Amniotic stem cell (primary cell): ENCODE data around the gene HAGHL.

Experiments
- DNase-seq: peaks from one replicate; lab custom pipeline; 2025; lab: John Stamatoyannopoulos, UW

HAGHL gene

GRCh38 chr16:726438-727290 is at the start of gene HAGHL, which contains the start of gene CCDC78:
TSS of gene HAGHL (plus strand) at chr16:727106. CDS start at chr16:727510, 404 bp downstream.
TSS of gene CCDC78 (minus strand) at chr16:726443. CDS start at chr16:726367, 76 bp downstream.
- DNase-seq, result no peak

DNA sequence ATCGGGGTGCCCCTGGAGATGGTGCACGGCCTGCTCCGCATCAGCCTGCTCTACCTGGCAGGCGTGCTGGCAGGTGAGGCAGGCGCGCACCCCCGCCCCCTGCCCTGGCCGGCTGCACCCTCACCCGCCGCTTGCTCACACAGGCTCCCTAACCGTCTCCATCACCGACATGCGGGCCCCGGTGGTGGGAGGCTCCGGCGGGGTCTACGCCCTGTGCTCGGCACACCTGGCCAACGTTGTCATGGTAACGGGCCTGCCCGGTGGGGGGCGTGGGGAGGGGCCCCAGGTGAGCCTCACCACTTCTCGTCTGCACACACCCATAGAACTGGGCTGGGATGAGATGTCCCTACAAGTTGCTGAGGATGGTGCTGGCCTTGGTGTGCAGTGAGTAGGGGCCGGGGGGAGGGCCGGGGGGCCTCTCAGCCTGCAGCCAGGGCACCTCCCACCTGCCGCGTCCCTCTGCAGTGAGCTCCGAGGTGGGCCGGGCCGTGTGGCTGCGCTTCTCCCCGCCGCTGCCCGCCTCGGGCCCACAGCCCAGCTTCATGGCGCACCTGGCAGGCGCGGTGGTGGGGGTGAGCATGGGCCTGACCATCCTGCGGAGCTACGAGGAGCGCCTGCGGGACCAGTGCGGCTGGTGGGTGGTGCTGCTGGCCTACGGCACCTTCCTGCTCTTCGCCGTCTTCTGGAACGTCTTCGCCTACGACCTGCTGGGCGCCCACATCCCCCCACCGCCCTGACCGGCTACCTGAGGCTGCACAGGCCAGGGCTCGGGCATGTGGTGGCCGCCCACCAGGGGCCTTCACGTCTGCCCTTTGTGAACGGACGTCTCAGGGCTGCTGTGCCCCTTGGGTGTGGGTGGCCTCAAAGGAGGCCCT is 49.4 kb upstream of the HAGHL start:
- DNase-seq, result no peak

DNA sequence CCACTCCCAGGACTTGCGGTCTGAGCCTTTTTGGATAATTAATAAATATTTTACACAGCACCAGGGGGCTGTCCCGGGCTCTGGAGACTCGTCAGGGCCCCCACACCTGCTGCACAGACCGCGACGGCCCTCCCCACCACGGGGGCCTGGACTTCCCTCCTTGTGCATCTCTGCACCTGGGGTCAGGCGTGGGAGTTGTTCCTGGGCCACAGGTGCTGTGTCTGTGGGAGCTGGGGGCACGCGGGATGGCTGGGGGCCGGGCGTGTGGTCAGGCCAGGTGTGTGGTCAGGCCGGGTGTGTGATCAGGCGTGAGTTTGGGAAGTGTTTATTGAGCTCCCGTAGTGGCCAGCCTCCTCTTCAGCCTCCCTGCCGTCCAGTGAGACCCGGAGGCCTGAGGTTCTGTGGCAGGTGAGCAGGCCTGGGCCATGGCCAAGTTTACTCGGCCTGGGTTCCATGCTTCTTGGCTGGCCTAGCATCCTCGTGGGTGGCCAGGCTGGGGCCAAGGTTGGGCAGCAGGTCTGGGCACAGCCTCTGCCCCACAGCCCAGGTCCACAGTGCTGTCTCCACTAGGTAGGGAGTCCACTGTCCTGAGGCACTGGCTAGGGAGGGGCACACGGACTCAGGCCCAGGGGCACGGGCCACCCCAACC is 48.6 kb upstream of the HAGHL start:
- DNase-seq, result no peak

- DNase-seq, result no peak
Observed at GRCh38 chr16:678858-679813, 47.8 kb upstream of the HAGHL start.

DNA sequence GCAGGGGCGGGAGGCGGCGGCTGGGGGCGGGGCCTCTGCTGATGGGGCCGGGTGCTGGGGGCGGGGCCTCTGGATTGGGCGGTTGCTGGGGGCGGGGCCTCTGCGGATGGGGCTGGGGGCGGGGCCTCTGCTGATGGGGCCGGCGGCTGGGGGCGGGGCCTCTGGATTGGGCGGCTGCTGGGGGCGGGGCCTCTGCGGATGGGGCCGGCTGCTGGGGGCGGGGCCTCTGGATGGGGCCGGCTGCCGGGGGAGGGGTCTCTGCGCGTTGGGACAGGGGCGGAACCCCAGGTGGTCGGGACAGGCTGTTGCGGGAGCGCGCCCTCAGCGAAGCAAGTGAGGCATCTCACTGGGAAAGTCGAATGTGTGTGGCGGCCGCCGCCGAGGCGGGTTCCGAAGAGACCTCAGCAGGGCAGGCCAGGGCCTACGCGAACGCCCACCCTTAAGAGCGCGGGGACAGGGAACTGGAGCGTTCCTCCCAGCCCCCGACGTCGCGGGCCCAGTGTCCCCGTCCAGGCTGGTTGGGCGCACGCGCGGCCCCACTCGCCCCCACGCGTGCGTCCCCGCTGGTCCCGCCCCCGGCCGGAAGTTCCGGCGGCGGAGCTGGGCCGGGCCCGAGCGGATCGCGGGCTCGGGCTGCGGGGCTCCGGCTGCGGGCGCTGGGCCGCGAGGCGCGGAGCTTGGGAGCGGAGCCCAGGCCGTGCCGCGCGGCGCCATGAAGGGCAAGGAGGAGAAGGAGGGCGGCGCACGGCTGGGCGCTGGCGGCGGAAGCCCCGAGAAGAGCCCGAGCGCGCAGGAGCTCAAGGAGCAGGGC is 46.9 kb upstream of the HAGHL start, which contains the start of gene STUB1:
Gene STUB1, plus strand, starts transcription at position 597 of the 811 bp plus-strand sequence. Its CDS starts 116 bp downstream, at position 713.
- DNase-seq, result peak; percentile 87

- no peak for DNase-seq
Observed at GRCh38 chr16:680625-680945, 46.3 kb upstream of the HAGHL start.

GRCh38 chr16:680967-681745 is 45.8 kb upstream of the HAGHL start:
- DNase-seq, result no peak

GRCh38 chr16:681746-682427 is 45.0 kb upstream of the HAGHL start:
- no peak for DNase-seq

- DNase-seq, result no peak
Observed at GRCh38 chr16:682493-683395, 44.2 kb upstream of the HAGHL start.

- DNase-seq, result no peak
Observed at GRCh38 chr16:683396-684070, 43.4 kb upstream of the HAGHL start.

GRCh38 chr16:684071-684794 is 42.7 kb upstream of the HAGHL start, which contains the start of gene JMJD8:
TSS of gene JMJD8 (minus strand) at chr16:684334. CDS start at chr16:684319, 15 bp downstream.
- DNase-seq, result peak; percentile 87

DNA sequence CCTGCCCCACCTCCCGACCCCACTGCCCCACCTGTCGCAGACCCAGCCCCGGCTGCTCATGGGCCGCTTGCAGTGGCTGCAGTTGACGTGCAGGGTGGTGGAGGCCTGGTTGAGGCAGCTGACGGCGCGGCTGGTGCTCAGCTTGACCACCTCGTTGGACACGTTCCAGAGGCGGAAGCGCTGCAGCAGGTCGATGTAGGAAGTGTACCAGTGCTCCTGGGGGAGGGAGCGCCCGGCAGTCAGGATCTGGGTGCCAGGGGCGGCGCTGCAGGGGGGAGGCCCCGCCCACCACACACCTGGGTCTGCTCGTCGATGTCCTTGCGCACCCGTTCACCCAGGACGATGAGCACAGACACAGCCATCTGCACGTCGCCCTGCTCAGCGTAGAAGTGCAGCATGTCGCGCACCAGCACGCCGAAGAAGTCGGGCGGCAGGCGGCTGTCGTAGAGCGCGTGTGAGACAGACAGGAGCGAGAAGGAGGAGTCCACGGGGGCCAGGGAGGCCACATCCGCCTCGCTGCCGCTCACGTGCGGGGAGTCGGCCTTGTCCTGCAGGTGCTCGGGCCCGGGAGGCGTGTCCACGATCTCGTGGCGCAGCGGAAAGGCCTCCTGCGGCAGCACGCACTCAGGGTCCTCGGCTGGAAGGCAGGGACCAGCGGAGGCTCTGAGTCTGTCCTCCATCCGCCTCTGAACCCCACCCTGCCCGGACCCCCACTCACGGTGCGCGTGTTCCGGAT is 41.8 kb upstream of the HAGHL start:
- no peak for DNase-seq

DNA sequence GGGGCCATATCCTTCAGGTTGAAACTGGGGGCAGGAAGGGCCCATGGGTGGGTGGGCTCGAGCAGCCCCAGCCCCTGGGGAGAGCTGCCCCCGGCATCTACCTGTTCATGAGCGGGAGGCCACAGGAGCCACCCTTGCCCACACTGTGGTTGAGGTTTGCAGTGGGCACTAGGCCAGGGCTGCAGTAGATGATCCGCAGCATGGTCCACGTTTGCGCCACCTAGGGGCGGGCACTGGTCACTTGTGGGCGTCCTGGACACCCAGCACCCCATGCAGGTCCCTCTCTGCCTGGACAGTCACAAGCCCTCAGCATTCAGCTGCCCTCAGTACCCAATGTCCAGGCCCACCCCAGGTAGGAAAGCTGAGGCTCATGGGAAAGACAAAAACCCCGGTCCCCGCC is 40.9 kb upstream of the HAGHL start:
- DNase-seq, result no peak

GRCh38 chr16:686459-687260 is 40.2 kb upstream of the HAGHL start:
- no peak for DNase-seq

DNA sequence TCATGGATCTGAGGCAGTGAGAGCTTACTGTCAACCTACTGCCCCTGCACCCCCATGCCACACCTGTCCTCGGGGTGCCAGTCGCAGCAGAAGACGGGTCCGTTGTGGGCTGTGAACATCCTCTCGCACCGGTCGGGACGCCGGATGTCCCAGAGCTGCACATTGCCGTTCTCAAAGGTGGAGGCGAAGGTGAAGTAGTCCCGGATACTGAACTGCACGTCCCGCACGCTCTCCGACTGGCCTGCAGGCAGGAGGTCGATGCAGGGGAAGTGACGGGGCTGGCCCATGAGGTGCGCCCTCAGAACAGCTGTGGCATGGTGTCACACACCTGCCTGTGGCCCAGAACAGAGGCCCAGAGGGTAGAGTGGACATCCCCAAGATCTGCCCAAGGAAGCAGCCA is 39.4 kb upstream of the HAGHL start:
- DNase-seq, result no peak
